GM18498 (cell line): ENCODE results near the gene RASGEF1B.
"Not testable (repeated sequence)": the region's sequence is repeated elsewhere in the genome, so short reads cannot be mapped to it uniquely, and the experiment has no call there.

Experiments used
- ATAC-seq: cut with Tn5 transposase; IDR thresholded peaks from one replicate; pipeline ENCODE4 v1.9.1; 2021; ENCODE audit warnings: mild to moderate bottlenecking, moderate library complexity; ENCODE audit not compliant: unreplicated experiment

The RASGEF1B gene

GRCh38 chr4:81432825-81433224 is 38.9 kb downstream of the RASGEF1B start:
- no peak for ATAC-seq

- no peak for ATAC-seq
Observed at GRCh38 chr4:81431971-81432370, 39.7 kb downstream of the RASGEF1B start.

DNA sequence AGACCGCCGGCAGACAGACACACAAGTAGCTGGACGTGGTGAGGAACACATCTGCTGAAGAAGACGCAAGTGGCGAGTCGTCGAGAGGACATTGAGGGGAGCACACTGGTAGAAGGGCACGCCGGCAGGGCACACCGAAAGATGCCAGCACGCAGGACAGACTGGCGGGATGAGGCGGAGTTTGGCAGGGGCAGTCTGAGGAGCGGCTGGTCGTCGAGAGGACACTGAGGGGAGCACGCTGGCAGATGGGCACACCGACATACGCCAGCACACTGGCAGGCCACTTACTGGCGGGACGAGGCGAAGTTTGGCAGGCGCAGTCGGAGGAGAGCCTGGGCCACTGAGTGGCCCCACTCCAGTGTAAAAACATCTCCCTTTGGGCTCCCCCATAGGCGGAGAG is 42.1 kb downstream of the RASGEF1B start:
- ATAC-seq, result no peak

DNA sequence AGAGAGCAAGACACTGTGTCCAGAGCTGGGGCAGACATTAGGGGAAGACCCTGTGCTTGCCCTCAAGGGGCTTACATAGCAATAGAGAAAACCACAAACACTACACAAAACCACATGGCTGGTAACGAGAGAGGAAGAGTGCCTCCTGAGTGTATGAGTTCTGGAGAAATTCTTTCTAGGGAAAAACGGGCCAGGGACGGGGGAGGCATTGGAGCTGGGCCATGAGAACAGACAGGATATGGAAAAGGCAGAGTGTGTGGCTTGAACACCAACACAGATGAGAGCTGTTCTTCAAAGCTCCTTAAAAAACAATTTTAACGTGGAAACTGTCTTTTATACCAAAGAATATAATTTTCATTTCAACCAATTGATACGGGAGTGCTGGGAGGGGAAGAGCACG is 42.7 kb downstream of the RASGEF1B start:
- no peak for ATAC-seq

DNA sequence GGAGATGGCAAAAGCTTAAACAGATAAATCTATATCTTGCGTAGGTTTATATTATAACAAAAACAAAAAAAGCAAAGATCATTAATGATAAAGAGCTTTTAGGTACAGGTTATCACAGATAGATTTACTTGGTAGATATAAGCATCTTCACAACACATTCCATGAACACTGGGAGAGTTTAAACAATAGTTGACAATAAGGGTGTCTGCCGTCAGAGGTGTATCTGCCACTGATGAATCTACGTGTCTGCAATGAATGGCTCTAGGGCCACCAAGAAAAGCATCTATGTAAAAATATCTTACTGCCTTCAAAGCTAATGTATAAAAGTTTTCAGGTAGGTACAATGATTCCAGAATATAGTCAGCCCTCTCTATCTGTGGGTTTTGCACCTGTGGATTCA is 43.7 kb downstream of the RASGEF1B start:
- no peak for ATAC-seq

- ATAC-seq, result no peak
Observed at GRCh38 chr4:81427344-81427821, 44.3 kb downstream of the RASGEF1B start.

- no peak for ATAC-seq
Observed at GRCh38 chr4:81426770-81427289, 44.9 kb downstream of the RASGEF1B start.

DNA sequence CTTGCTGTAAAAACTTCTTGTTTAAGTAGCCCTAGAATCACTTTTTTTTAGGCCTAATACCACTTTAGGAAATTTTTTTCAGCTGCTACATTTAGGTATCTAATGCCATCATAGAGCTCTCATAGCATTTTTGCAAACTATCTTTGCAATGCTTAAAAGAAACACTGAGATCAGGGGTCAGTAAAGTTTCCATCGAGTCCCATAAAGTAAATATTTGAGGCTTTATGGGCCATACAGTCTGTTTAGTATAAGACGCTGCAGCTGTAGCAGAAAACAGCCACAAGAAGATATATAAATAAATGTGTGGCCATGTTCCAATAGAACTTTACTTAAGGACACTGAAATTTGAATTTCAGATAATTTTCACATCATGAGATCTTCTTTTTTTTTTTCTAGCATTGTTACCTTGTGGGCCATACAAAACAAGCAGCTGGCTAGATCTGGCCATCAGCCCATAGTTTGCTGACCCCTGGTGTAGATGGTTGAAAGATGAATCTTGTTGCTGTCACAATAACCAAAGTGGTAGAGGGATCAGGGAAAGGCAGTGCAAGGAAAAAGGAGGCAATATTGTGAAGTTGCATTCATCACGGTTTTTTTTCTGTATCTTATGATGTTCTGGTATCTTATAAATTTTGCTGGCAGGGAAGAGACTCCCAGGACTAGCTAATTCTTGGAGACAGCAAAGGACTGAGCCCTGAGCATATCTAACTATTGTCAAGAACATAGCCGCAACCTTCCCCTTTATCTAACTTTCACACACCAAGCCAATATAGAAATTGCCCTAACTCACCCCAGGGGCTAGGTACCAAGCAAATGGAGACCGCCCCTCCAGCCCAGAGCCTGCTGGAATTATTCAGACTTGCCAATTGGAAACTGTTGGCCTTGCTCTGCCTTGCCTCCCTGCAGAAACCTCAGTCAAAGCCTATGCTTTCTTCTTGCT is 46.6 kb downstream of the RASGEF1B start:
- ATAC-seq, result no peak

DNA sequence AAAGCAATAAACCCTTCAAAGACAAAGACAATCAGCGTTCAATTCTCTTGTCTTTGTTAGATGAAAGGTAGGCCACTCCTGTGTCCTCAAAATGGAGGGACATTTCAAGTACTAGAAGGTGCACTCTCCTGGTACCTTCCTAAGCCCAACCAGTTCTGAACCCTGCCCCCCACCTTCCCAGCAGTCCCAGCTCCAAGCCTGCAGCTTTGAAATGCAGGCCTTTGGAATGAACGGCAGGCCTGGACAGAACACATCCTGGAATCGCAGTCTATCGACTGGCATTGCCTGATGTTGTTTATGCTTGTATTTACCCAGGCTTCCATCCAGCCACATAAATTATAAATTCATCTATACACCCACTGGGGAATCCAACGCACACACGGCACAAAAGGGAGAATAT is 47.4 kb downstream of the RASGEF1B start:
- ATAC-seq, result no peak

- no peak for ATAC-seq
Observed at GRCh38 chr4:81422595-81422994, 49.1 kb downstream of the RASGEF1B start.

DNA sequence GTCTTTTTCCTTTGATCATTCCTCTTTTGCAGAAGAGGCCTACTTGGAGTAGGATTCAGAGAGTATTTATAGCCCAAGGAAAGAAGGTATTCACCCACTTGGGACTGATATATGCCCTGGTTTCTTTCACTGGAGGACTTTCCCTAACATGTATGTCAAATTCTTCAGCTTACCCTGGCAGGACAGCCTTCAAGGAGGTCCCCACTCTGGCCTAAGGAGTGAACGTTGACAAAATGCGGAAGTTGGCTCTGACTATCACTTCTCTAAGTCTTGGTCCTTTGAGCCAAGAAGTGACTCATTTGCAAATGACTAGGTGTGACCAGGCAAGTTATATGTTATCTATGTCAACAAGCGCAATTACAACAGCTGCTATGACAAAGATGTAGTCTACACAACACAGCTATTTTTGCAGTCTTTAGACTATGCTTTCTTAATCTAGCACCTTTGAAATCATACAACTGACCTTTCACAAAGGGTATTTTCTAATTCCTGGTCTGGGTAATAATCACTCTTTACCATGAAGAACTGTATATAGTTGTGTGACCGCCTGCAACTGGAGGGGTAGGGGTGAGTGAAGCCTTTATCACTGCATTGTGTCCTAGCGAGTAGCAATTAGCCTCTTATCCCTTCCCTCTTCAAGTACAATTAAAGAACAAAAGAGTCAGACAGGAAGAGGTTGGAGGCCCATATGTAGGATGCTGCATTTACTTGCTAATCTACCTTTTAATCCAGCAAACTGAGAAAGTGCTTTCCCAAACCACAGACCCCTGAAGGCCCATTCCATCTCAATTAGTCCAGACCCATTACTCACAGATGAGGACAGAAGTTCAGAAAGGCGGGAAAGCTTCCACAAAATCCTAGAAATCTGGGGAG is 50.1 kb downstream of the RASGEF1B start:
- ATAC-seq, result peak; percentile 99

GRCh38 chr4:81418572-81418971 is 53.1 kb downstream of the RASGEF1B start:
- ATAC-seq, result no peak

DNA sequence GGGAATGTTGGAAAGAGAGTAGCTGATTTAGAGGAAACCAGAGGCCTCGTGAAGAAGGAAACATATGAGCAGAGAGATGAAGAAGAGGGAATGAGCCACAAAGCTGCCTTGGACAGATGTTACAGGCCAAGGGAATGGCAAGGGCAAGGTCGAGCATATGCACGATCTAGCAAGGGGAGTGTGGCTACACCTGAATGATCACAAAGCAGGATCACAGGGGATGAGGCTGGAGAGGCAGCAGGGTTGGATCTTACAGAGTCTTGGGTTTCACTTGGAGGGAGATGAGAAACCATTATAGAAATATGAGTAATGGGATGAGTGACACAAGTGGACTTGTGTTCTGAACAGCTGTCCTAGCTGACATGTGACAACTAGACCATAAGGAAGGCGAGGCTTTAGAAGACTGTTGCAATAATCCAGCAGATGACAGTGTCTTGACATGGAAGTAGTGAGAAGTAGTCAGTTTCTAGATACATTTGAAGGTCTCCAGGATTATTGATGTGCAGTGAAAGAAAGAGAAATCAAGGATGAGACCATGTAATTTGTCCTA is 58.7 kb downstream of the RASGEF1B start:
- ATAC-seq, result no peak

DNA sequence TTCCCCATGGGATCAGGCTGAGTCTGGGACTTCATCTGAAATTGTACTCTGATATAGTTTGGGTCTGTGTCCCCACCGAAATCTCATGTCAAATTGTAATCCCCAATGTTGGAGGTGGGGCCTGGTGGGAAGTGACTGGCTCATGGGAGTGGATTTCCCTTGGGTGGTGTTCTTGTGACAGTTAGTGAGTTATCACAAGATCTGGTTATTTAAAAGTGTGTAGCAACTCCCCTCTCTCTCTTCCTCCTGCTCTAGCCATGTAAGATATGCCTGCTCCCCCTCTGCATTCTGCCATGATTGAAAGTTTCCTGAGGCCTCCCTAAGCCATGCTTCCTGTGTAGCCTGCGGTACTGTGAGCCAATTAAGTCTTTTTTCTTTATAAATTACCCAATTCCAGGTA is 61.0 kb downstream of the RASGEF1B start:
- no peak for ATAC-seq

GRCh38 chr4:81409836-81410235 is 61.9 kb downstream of the RASGEF1B start:
- ATAC-seq, result no peak

- no peak for ATAC-seq
Observed at GRCh38 chr4:81408341-81408740, 63.4 kb downstream of the RASGEF1B start.

DNA sequence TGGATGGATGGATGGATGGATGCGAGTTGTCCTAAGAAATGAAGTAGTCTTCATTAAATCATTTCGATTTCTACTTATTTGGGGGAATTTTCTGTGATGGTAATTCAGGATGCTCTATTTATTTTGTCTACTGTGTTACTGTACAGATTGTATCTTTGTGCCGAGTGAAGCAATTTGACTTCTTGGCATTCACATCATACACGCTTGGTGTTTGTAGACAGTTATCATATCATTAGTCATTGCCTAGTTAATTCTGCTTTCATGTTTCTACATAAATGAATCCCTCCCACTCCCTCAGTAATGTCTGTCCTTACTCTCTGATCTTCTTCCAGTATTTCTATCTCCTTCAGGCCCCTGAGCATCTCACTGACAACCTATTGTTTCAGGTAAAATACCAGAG is 64.0 kb downstream of the RASGEF1B start:
- ATAC-seq, result no peak

DNA sequence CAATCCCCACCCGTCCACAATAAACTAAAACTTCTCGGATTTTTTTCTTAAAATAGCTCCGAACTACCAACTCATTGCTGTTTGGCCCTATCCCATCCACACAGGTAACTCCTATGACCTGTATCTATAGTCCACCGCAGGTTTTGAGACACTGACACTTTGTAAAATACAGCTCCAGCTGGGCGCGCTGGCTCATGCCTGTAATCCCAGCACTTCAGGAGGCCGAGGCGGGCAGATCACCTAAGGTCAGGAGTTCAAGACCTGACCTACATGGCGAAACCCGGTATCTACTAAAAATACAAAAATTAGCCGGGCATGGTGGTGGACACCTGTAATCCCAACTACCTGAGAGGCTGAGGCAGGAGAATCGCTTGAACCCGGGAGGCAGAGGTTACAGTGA is 65.2 kb downstream of the RASGEF1B start:
- not testable (repeated sequence) for ATAC-seq

- peak; percentile 88 for ATAC-seq
Observed at GRCh38 chr4:81405900-81406401, 65.8 kb downstream of the RASGEF1B start.

DNA sequence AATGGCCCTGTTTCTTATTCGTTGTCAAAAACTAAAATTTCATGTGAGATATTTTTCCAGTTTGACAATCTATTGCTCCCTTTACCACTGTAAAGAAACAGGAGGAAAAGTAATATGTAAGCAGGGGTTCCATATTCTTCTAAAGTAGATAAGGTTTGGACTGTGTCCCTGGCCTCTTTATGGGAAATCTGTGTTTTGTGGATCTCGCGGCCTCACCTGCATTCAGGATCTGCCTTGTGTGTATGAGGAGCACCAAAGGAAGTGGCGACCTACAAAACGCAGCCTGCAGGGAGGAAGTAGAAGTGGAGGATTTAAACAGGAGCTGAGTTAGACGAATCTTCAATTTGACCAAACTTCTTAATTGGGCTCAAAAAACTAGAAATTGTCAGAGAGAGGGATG is 67.0 kb downstream of the RASGEF1B start:
- no peak for ATAC-seq

- ATAC-seq, result no peak
Observed at GRCh38 chr4:81404294-81404693, 67.4 kb downstream of the RASGEF1B start.
